ENCODE data around the gene BTBD6. TPM values are rescaled to one million over a fixed set of nuclear protein-coding genes. Genes with fewer than 3 reads are reported as not detected.

The BTBD6 gene
- total and polyA plus RNA-seq, 2 experiments from 2014 or later, result 2.2 to 11.6 TPM

DNA sequence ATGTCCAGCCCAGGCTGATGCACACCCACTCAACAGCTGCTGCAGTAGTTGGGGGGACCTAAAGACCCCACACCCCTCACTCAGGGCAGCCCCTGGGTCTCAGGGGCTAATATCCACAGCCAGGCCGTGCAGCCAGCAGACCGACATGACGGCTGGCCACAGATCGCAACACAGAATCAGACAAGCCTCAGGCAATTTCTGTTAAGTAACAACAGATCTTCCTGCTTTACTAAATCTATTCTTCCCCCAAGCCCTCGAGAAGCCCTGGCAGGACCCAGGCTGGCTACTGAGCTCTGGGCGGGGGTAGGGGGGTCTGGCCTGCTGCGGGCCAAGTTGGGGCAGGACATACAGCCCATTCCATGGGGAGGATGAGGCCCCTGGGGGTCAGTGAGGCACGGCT is 39.2 kb upstream of the BTBD6 start:
- Histone ChIP-seq H3K27ac (ENCODE audit: low read depth) (no peak overlapping the region), H3K4me3 (no peak overlapping the region), H3K4me1 (ENCODE audit: insufficient read depth) (no peaks in the 10 kb centered on the region), H4K20me1 (replicated peaks; ENCODE audit: insufficient read depth) (no peaks in the 10 kb centered on the region; the same call in 1 of the 2 replicates), H2AFZ (no peak overlapping the region), H3K36me3 (ENCODE audit: insufficient read depth) (no peaks in the 10 kb centered on the region), H3F3A (replicated peaks; ENCODE audit: low read depth) (no peaks in the 10 kb centered on the region), H3K27me3 (ENCODE audit: insufficient read depth) (no peaks in the 10 kb centered on the region), H3K4me2 (no peak overlapping the region), H3K9me2 (ENCODE audit: insufficient read depth) (no peaks in the 10 kb centered on the region), H3K79me2 (replicated peaks; ENCODE audit: insufficient read depth) (no peaks in the 10 kb centered on the region)
- TF ChIP-seq, protein P1, sequence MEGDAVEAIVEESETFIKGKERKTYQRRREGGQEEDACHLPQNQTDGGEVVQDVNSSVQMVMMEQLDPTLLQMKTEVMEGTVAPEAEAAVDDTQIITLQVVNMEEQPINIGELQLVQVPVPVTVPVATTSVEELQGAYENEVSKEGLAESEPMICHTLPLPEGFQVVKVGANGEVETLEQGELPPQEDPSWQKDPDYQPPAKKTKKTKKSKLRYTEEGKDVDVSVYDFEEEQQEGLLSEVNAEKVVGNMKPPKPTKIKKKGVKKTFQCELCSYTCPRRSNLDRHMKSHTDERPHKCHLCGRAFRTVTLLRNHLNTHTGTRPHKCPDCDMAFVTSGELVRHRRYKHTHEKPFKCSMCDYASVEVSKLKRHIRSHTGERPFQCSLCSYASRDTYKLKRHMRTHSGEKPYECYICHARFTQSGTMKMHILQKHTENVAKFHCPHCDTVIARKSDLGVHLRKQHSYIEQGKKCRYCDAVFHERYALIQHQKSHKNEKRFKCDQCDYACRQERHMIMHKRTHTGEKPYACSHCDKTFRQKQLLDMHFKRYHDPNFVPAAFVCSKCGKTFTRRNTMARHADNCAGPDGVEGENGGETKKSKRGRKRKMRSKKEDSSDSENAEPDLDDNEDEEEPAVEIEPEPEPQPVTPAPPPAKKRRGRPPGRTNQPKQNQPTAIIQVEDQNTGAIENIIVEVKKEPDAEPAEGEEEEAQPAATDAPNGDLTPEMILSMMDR (conservative IDR thresholded peaks at IDR 0.05; ENCODE audit: low read depth in 2 of 2), result no peak
- TF ChIP-seq CREB1 (CRISPR knock-in tag; IDR thresholded peaks at IDR 0.05; ENCODE audit: low read depth) (no peak), JUNB (IDR thresholded peaks at IDR 0.05; ENCODE audit: unreplicated experiment) (no peak), NANOG (IDR thresholded peaks at IDR 0.05; ENCODE audit: borderline replicate concordance) (no peak), EZH2 (IDR thresholded peaks at IDR 0.05; ENCODE audit: low read depth, unreplicated experiment) (no peak), STAT1 (IDR thresholded peaks at IDR 0.05; ENCODE audit: unreplicated experiment) (no peak), EZH2phosphoT487 (IDR thresholded peaks at IDR 0.05; ENCODE audit: unreplicated experiment) (no peak), POLR2AphosphoS5 (IDR thresholded peaks at IDR 0.05; ENCODE audit: low read depth) (no peak), ZNF114 (CRISPR knock-in tag; IDR thresholded peaks at IDR 0.05) (no peak), ZNF331 (CRISPR knock-in tag; IDR thresholded peaks at IDR 0.05; ENCODE audit: low read depth) (no peak)
- TF ChIP-seq, protein P2, sequence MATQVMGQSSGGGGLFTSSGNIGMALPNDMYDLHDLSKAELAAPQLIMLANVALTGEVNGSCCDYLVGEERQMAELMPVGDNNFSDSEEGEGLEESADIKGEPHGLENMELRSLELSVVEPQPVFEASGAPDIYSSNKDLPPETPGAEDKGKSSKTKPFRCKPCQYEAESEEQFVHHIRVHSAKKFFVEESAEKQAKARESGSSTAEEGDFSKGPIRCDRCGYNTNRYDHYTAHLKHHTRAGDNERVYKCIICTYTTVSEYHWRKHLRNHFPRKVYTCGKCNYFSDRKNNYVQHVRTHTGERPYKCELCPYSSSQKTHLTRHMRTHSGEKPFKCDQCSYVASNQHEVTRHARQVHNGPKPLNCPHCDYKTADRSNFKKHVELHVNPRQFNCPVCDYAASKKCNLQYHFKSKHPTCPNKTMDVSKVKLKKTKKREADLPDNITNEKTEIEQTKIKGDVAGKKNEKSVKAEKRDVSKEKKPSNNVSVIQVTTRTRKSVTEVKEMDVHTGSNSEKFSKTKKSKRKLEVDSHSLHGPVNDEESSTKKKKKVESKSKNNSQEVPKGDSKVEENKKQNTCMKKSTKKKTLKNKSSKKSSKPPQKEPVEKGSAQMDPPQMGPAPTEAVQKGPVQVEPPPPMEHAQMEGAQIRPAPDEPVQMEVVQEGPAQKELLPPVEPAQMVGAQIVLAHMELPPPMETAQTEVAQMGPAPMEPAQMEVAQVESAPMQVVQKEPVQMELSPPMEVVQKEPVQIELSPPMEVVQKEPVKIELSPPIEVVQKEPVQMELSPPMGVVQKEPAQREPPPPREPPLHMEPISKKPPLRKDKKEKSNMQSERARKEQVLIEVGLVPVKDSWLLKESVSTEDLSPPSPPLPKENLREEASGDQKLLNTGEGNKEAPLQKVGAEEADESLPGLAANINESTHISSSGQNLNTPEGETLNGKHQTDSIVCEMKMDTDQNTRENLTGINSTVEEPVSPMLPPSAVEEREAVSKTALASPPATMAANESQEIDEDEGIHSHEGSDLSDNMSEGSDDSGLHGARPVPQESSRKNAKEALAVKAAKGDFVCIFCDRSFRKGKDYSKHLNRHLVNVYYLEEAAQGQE (IDR thresholded peaks at IDR 0.05; ENCODE audit: unreplicated experiment), result no peak
- TF ChIP-seq, protein P3, sequence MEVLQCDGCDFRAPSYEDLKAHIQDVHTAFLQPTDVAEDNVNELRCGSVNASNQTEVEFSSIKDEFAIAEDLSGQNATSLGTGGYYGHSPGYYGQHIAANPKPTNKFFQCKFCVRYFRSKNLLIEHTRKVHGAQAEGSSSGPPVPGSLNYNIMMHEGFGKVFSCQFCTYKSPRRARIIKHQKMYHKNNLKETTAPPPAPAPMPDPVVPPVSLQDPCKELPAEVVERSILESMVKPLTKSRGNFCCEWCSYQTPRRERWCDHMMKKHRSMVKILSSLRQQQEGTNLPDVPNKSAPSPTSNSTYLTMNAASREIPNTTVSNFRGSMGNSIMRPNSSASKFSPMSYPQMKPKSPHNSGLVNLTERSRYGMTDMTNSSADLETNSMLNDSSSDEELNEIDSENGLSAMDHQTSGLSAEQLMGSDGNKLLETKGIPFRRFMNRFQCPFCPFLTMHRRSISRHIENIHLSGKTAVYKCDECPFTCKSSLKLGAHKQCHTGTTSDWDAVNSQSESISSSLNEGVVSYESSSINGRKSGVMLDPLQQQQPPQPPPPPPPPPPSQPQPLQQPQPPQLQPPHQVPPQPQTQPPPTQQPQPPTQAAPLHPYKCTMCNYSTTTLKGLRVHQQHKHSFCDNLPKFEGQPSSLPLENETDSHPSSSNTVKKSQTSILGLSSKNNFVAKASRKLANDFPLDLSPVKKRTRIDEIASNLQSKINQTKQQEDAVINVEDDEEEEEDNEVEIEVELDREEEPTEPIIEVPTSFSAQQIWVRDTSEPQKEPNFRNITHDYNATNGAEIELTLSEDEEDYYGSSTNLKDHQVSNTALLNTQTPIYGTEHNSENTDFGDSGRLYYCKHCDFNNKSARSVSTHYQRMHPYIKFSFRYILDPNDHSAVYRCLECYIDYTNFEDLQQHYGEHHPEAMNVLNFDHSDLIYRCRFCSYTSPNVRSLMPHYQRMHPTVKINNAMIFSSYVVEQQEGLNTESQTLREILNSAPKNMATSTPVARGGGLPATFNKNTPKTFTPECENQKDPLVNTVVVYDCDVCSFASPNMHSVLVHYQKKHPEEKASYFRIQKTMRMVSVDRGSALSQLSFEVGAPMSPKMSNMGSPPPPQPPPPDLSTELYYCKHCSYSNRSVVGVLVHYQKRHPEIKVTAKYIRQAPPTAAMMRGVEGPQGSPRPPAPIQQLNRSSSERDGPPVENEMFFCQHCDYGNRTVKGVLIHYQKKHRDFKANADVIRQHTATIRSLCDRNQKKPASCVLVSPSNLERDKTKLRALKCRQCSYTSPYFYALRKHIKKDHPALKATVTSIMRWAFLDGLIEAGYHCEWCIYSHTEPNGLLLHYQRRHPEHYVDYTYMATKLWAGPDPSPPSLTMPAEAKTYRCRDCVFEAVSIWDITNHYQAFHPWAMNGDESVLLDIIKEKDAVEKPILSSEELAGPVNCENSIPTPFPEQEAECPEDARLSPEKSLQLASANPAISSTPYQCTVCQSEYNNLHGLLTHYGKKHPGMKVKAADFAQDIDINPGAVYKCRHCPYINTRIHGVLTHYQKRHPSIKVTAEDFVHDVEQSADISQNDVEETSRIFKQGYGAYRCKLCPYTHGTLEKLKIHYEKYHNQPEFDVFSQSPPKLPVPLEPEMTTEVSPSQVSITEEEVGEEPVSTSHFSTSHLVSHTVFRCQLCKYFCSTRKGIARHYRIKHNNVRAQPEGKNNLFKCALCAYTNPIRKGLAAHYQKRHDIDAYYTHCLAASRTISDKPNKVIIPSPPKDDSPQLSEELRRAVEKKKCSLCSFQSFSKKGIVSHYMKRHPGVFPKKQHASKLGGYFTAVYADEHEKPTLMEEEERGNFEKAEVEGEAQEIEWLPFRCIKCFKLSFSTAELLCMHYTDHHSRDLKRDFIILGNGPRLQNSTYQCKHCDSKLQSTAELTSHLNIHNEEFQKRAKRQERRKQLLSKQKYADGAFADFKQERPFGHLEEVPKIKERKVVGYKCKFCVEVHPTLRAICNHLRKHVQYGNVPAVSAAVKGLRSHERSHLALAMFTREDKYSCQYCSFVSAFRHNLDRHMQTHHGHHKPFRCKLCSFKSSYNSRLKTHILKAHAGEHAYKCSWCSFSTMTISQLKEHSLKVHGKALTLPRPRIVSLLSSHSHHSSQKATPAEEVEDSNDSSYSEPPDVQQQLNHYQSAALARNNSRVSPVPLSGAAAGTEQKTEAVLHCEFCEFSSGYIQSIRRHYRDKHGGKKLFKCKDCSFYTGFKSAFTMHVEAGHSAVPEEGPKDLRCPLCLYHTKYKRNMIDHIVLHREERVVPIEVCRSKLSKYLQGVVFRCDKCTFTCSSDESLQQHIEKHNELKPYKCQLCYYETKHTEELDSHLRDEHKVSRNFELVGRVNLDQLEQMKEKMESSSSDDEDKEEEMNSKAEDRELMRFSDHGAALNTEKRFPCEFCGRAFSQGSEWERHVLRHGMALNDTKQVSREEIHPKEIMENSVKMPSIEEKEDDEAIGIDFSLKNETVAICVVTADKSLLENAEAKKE (CRISPR knock-in tag; IDR thresholded peaks at IDR 0.05), result no peak
- TF ChIP-seq, protein P4, sequence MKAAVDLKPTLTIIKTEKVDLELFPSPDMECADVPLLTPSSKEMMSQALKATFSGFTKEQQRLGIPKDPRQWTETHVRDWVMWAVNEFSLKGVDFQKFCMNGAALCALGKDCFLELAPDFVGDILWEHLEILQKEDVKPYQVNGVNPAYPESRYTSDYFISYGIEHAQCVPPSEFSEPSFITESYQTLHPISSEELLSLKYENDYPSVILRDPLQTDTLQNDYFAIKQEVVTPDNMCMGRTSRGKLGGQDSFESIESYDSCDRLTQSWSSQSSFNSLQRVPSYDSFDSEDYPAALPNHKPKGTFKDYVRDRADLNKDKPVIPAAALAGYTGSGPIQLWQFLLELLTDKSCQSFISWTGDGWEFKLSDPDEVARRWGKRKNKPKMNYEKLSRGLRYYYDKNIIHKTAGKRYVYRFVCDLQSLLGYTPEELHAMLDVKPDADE (IDR thresholded peaks at IDR 0.05), result no peak
- Mint-ChIP-seq H3K27ac (no peak overlapping the region), H3K9me3 (no peaks in the 10 kb centered on the region), H3K4me1 (no peaks in the 10 kb centered on the region), H3K36me3 (ENCODE audit: low read depth) (no peaks in the 10 kb centered on the region), H3K27me3 (ENCODE audit: insufficient read depth, low read depth, poor library complexity) (peaks cover 6% of the 10 kb centered on the region), H3K4me3 (no peak overlapping the region)
- no peak for DNase-seq (ENCODE audit: low spot score)
- no peak for ATAC-seq
